HAP-1 (cell line): ENCODE results near the gene ISCA1.

Source experiments
- DNase-seq, 2 experiments: peaks; one replicate each; pipeline ENCODE4 v3.0.0-alpha.2; 2016 to 2020; ENCODE audit warnings: low spot score in 2 of 2
- H3K27me3 ChIP-seq: fragments of 250-450 bp; sonication (Bioruptor Pico); 2 replicates; pipeline ENCODE4 v1.5.1; 2020; ENCODE audit warnings: low read depth, mild to moderate bottlenecking, moderate library complexity
- H3K36me3 ChIP-seq: fragments of 250-450 bp; sonication (Bioruptor Pico); replicated peaks from 2 replicates; pipeline ENCODE4 v1.5.1; 2020; ENCODE audit warnings: mild to moderate bottlenecking
- H3K4me1 ChIP-seq: fragments of 250-450 bp; sonication (Bioruptor Pico); 2 replicates; pipeline ENCODE4 v1.5.1; 2020; ENCODE audit warnings: mild to moderate bottlenecking
- H3K4me3 ChIP-seq: fragments of 250-450 bp; sonication (Bioruptor Pico); 2 replicates; pipeline ENCODE4 v1.5.1; 2020; ENCODE audit warnings: mild to moderate bottlenecking, moderate library complexity
- H3K9me3 ChIP-seq: fragments of 250-450 bp; sonication (Bioruptor Pico); 2 replicates; pipeline ENCODE4 v1.5.1; 2020; ENCODE audit warnings: mild to moderate bottlenecking, moderate library complexity
- in situ Hi-C: fragments of 300-500 bp; cut with MboI; formaldehyde crosslinking; loops from 3 replicates; pipeline ENCODE4 v1.14.3; 2020; ENCODE audit warnings: low sequenced_read_pairs, inconsistent platforms, mixed read lengths

ISCA1 gene

DNA sequence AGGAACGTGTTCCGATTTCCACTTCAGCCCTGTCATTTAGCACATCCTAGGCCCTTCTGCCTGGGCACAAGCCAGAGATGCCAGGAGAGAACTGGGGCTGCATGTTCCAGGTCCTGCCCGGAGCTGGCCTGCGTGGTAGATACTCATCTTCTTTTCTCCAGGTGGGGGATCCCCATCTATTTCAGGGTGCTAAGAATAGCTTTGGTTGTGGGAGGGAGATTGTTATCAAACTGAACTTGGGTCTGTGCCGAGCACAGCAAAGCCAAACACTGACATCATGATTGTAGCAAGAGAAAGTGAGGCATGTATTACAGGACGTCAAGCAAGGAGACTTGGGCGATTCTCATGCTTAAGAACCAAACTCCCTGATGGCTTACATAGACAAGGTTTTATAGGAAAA is 41.1 kb downstream of the ISCA1 start:
- peaks cover 6% of the 10 kb centered on the region for H3K4me1 ChIP-seq
- no peak overlapping the region for H3K4me3 ChIP-seq
- H3K9me3 ChIP-seq, result no peaks in the 10 kb centered on the region
- DNase-seq, result no peak
- in situ Hi-C loops, result loop anchor here (25.0 kb wide), 1 partner anchor 204 kb away; no protein-coding TSS in a partner anchor
- no peaks in the 10 kb centered on the region for H3K27me3 ChIP-seq
- H3K36me3 ChIP-seq, result no peaks in the 10 kb centered on the region

- no peak for DNase-seq
- in situ Hi-C loops, result loop anchor here (25.0 kb wide), 1 partner anchor 202 kb away; no protein-coding TSS in a partner anchor
- Histone ChIP-seq H3K4me1 (no peaks in the 10 kb centered on the region), H3K4me3 (no peak overlapping the region), H3K9me3 (no peaks in the 10 kb centered on the region), H3K27me3 (no peaks in the 10 kb centered on the region), H3K36me3 (no peaks in the 10 kb centered on the region)
Observed at GRCh38 chr9:86238861-86239770, 43.2 kb downstream of the ISCA1 start.

DNA sequence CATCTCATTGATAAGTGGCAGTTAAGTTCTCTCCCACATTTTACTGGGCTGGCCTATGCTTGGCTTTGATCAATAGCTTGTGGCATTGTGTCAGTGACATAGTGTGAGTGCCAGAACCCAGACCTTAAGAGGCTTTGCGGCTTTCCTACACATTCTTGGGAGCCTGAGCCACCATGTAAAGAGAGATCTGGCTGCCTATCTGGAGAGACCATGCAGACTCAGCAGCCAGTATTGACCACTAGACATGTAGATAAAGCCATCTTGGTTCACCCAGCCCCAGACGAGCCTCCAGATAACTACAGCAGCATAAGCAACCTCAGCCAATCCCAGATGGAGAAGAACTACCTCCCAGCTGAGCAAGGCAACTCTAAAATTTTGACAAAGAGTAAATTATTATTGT is 51.5 kb downstream of the ISCA1 start:
- no peak overlapping the region for H3K4me3 ChIP-seq
- in situ Hi-C loops, result loop anchor here (25.0 kb wide), 1 partner anchor 194 kb away; no protein-coding TSS in a partner anchor
- H3K9me3 ChIP-seq, result no peaks in the 10 kb centered on the region
- no peaks in the 10 kb centered on the region for H3K4me1 ChIP-seq
- H3K36me3 ChIP-seq, result no peaks in the 10 kb centered on the region
- DNase-seq, result no peak
- no peaks in the 10 kb centered on the region for H3K27me3 ChIP-seq

GRCh38 chr9:86222667-86223066 is 59.7 kb downstream of the ISCA1 start:
- in situ Hi-C loops, result no loop called here
- no peak for DNase-seq
- Histone ChIP-seq H3K9me3 (no peaks in the 10 kb centered on the region), H3K4me1 (no peaks in the 10 kb centered on the region), H3K4me3 (no peak overlapping the region), H3K27me3 (no peaks in the 10 kb centered on the region), H3K36me3 (no peaks in the 10 kb centered on the region)

DNA sequence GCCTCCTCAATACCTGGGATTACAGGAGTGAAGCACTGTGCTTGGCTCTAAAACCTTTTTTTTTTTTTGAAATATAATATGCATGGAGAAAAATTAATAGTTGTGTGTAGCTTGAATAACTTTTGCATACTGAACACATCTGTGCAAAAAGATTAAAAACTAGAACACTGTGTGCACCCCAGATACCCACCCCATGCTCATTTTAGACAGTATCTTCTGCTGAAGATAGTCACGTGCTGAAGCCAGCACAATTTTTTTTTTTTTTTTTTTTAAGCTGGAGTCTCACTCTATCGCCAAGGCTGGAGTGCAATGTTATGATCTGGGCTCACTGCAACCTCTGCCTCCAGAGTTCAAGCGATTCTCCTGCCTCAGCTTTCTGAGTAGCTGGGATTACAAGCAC is 62.7 kb downstream of the ISCA1 start:
- Histone ChIP-seq H3K27me3 (no peaks in the 10 kb centered on the region), H3K9me3 (no peaks in the 10 kb centered on the region), H3K36me3 (no peaks in the 10 kb centered on the region), H3K4me1 (no peaks in the 10 kb centered on the region), H3K4me3 (no peak overlapping the region)
- no peak for DNase-seq
- in situ Hi-C loops, result no loop called here

- DNase-seq, result no peak
- Histone ChIP-seq H3K9me3 (no peaks in the 10 kb centered on the region), H3K27me3 (no peaks in the 10 kb centered on the region), H3K4me3 (no peak overlapping the region), H3K36me3 (no peaks in the 10 kb centered on the region), H3K4me1 (no peaks in the 10 kb centered on the region)
- in situ Hi-C loops, result no loop called here
Observed at GRCh38 chr9:86217076-86217755, 65.1 kb downstream of the ISCA1 start.
